Panc1 (cell line): ENCODE results near the gene CNTNAP1. TPM values are rescaled to one million over a fixed set of nuclear protein-coding genes. Genes with fewer than 3 reads are reported as not detected.

Source experiments
- ATAC-seq: fragments of 200-7000 bp; cut with Tn5 transposase; 2 replicates; pipeline ENCODE4 v1.9.1; 2020; ENCODE audit warnings: mild to moderate bottlenecking, moderate library complexity
- BruUV-seq: library from RNA; stranded (reverse); fragments of 400-500 nt; replicated peaks from 2 replicates; lab custom pipeline; 2021; lab: Mats Ljungman, UMichigan
- CTCF ChIA-PET: fragments of 300-600 bp; sonication (Branson Sonifier 250); formaldehyde crosslinking; loops from one replicate; lab custom pipeline; 2022; ENCODE audit warnings: antibody characterized with exemption; lab: Charles Lee
- POLR2A ChIA-PET: fragments of 300-600 bp; sonication (Branson Sonifier 250); formaldehyde crosslinking; loops from one replicate; lab custom pipeline; 2022; ENCODE audit warnings: antibody characterized with exemption; lab: Charles Lee
- DNase-seq: peaks from one replicate; pipeline ENCODE4 v3.0.0-alpha.2; 2010; ENCODE audit warnings: low read depth, low spot score
- H3K27ac ChIP-seq: 2 replicates; pipeline ENCODE4 v1.5.1; 2011; ENCODE audit warnings: mild to moderate bottlenecking, low read length, inconsistent platforms
- H3K27me3 ChIP-seq: fragments of 200-500 bp; sonication (Bioruptor generic); 2 replicates; pipeline ENCODE4 v1.6.0; 2014; ENCODE audit warnings: low read length, inconsistent platforms; ENCODE audit not compliant: control insufficient read depth, insufficient read depth
- H3K36me3 ChIP-seq: fragments of 200-500 bp; sonication (Bioruptor generic); 2 replicates; pipeline ENCODE4 v1.5.1; 2014; ENCODE audit warnings: inconsistent platforms, mild to moderate bottlenecking, low read length, moderate library complexity; ENCODE audit not compliant: control insufficient read depth, insufficient read depth
- H3K4me1 ChIP-seq: 2 replicates; pipeline ENCODE4 v1.5.1; 2011; ENCODE audit warnings: inconsistent platforms, mild to moderate bottlenecking, low read length, moderate library complexity; ENCODE audit not compliant: control insufficient read depth, insufficient read depth
- H3K4me3 ChIP-seq, 2 experiments: 2 replicates each; pipeline ENCODE4 v1.5.1; 2011 to 2012; ENCODE audit warnings: low read depth in 2 of 2, low read length in 2 of 2, mild to moderate bottlenecking in 2 of 2, inconsistent platforms in 1 of 2, moderate library complexity in 1 of 2
- H3K9me3 ChIP-seq: fragments of 200-500 bp; sonication (Bioruptor generic); 2 replicates; pipeline ENCODE4 v1.5.1; 2014; ENCODE audit warnings: low read depth, mild to moderate bottlenecking, inconsistent platforms, low read length, moderate library complexity; ENCODE audit not compliant: control insufficient read depth, insufficient read depth
- CTCF ChIP-seq: fragments of 450-650 bp; IDR thresholded peaks from 2 replicates; pipeline ENCODE4 v1.5.1; 2017; ENCODE audit warnings: mild to moderate bottlenecking
- POLR2AphosphoS5 ChIP-seq: IDR thresholded peaks from 2 replicates; pipeline ENCODE4 v1.6.1; 2012; ENCODE audit warnings: mild to moderate bottlenecking, low read depth, low read length, moderate library complexity
- REST ChIP-seq, 2 experiments: IDR thresholded peaks; 2 replicates each; pipeline ENCODE4 v1.6.1; 2011 to 2012; ENCODE audit warnings: low read depth in 2 of 2, control low read depth in 1 of 2, low read length in 1 of 2, mild to moderate bottlenecking in 1 of 2, moderate library complexity in 1 of 2; ENCODE audit not compliant: insufficient read depth in 1 of 2
- SIN3A ChIP-seq: IDR thresholded peaks from 2 replicates; pipeline ENCODE4 v1.6.1; 2012; ENCODE audit warnings: low read depth, mild to moderate bottlenecking, low read length, moderate library complexity, borderline replicate concordance; ENCODE audit not compliant: insufficient read depth
- TCF7L2 ChIP-seq: IDR thresholded peaks from 2 replicates; pipeline ENCODE4 v1.6.1; 2011; ENCODE audit warnings: mild to moderate bottlenecking, low read depth, low read length, inconsistent platforms
- in situ Hi-C: cut with HindIII; loops from 2 replicates; pipeline ENCODE4 v1.10.0; 2016; ENCODE audit warnings: low sequenced_read_pairs, low pct_unique_long_range_greater_than_20kb
- intact Hi-C: fragments of 100-400 bp; cut with micrococcal nuclease; formaldehyde crosslinking; loops from one replicate; pipeline ENCODE4 v1.10.0; 2022; ENCODE audit not compliant: unreplicated experiment
- total RNA-seq: library from RNA; stranded (reverse); gene quantifications from one replicate; pipeline ENCODE4 v1.2.1, GENCODE V29; 2021; ENCODE audit not compliant: unreplicated experiment

The CNTNAP1 gene
- total RNA-seq, 1 experiment from 2014 or later: 20.4 TPM

GRCh38 chr17:42706732-42707131, 24.4 kb downstream of the CNTNAP1 start:
- intact Hi-C loops: no loop called here
- Histone ChIP-seq H3K27me3 (no peaks in the 10 kb centered on the region), H3K9me3 (no peaks in the 10 kb centered on the region), H3K36me3 (0 out of 2 replicates have a peak, but pooled peaks cover 2% of the 10 kb centered on the region), H3K4me3 (no peak overlapping the region), H3K4me1 (no peaks in the 10 kb centered on the region), H3K27ac (no peak overlapping the region)
- ChIA-PET CTCF (interaction anchor here (0.7 kb wide), 1 partner anchor 118 kb away, joined by 8 read pairs; the partner anchor contains the start of gene BECN1), POLR2A (interaction anchor here (0.7 kb wide), 1 partner anchor 730 kb away, joined by 8 read pairs; no protein-coding TSS in a partner anchor)
- in situ Hi-C loops: no loop called here
- TF ChIP-seq REST (IDR thresholded peaks at IDR 0.05; ENCODE audit: insufficient read depth in 1 of 2, low read depth in 2 of 2, low read length in 1 of 2): no peak
- TF ChIP-seq POLR2AphosphoS5: no peak
- no peak for TF ChIP-seq CTCF
- no peak for TF ChIP-seq TCF7L2
- no peak for TF ChIP-seq SIN3A
- BruUV-seq: no TSS peak
- DNase-seq: no peak
- ATAC-seq: no peak

- Histone ChIP-seq H3K9me3 (no peaks in the 10 kb centered on the region), H3K4me3 (no peak overlapping the region), H3K36me3 (0 out of 2 replicates have a peak, but pooled peaks cover 2% of the 10 kb centered on the region), H3K27me3 (no peaks in the 10 kb centered on the region), H3K4me1 (no peaks in the 10 kb centered on the region), H3K27ac (no peak overlapping the region)
- ChIA-PET POLR2A (no interaction called here), CTCF (interaction anchor here (0.5 kb wide), 1 partner anchor 60 kb away, joined by 4 read pairs; no protein-coding TSS in a partner anchor)
- in situ Hi-C loops (no loop called here), intact Hi-C loops (no loop called here)
- TF ChIP-seq SIN3A: no peak
- TF ChIP-seq POLR2AphosphoS5: no peak
- no peak for TF ChIP-seq REST (IDR thresholded peaks at IDR 0.05; ENCODE audit: insufficient read depth in 1 of 2, low read depth in 2 of 2, low read length in 1 of 2)
- no peak for TF ChIP-seq CTCF
- TF ChIP-seq TCF7L2: no peak
- DNase-seq (no peak), ATAC-seq (no peak)
- no TSS peak for BruUV-seq
Measured at GRCh38 chr17:42708588-42708987, 26.3 kb downstream of the CNTNAP1 start.
